GM18868 (cell line): ENCODE results near the gene IRF3.

Source experiments
- ATAC-seq: cut with Tn5 transposase; IDR thresholded peaks from one replicate; pipeline ENCODE4 v1.9.1; 2021; ENCODE audit warnings: mild to moderate bottlenecking, moderate library complexity; ENCODE audit not compliant: unreplicated experiment

Gene IRF3

GRCh38 chr19:49672131-49672919 lies 6.7 kb upstream of the IRF3 start:
- ATAC-seq: no peak

- ATAC-seq: no peak
Measured at GRCh38 chr19:49669516-49669915, 3.9 kb upstream of the IRF3 start.

GRCh38 chr19:49667473-49667872 lies 1.8 kb upstream of the IRF3 start:
- ATAC-seq: no peak

GRCh38 chr19:49666120-49666444 lies 425 bp upstream of the IRF3 start:
- no peak for ATAC-seq

- ATAC-seq: no peak
Measured at GRCh38 chr19:49665036-49665350, 664 bp downstream of the IRF3 start.

- no peak for ATAC-seq
Measured at GRCh38 chr19:49664171-49665035, 1.3 kb downstream of the IRF3 start.

GRCh38 chr19:49663224-49663623 lies 2.4 kb downstream of the IRF3 start:
- ATAC-seq: no peak

GRCh38 chr19:49662011-49662410 lies 3.6 kb downstream of the IRF3 start:
- ATAC-seq: no peak

- ATAC-seq: no peak
Measured at GRCh38 chr19:49660338-49660961, 5.2 kb downstream of the IRF3 start.

GRCh38 chr19:49658566-49659442 lies 6.9 kb downstream of the IRF3 start:
- ATAC-seq: no peak

- ATAC-seq: no peak
Measured at GRCh38 chr19:49658139-49658517, 7.5 kb downstream of the IRF3 start.

GRCh38 chr19:49657493-49658138 lies 8.0 kb downstream of the IRF3 start:
- ATAC-seq: no peak

GRCh38 chr19:49656456-49657109 lies 9.1 kb downstream of the IRF3 start:
- ATAC-seq: no peak

GRCh38 chr19:49655570-49656455 lies 9.8 kb downstream of the IRF3 start:
- ATAC-seq: no peak

- no peak for ATAC-seq
Measured at GRCh38 chr19:49654581-49654980, 11.1 kb downstream of the IRF3 start.

- no peak for ATAC-seq
Measured at GRCh38 chr19:49653466-49653806, 12.2 kb downstream of the IRF3 start.

GRCh38 chr19:49652551-49653465 lies 12.8 kb downstream of the IRF3 start:
- no peak for ATAC-seq
